Measurements from ENCODE around the gene CENATAC.

DNA sequence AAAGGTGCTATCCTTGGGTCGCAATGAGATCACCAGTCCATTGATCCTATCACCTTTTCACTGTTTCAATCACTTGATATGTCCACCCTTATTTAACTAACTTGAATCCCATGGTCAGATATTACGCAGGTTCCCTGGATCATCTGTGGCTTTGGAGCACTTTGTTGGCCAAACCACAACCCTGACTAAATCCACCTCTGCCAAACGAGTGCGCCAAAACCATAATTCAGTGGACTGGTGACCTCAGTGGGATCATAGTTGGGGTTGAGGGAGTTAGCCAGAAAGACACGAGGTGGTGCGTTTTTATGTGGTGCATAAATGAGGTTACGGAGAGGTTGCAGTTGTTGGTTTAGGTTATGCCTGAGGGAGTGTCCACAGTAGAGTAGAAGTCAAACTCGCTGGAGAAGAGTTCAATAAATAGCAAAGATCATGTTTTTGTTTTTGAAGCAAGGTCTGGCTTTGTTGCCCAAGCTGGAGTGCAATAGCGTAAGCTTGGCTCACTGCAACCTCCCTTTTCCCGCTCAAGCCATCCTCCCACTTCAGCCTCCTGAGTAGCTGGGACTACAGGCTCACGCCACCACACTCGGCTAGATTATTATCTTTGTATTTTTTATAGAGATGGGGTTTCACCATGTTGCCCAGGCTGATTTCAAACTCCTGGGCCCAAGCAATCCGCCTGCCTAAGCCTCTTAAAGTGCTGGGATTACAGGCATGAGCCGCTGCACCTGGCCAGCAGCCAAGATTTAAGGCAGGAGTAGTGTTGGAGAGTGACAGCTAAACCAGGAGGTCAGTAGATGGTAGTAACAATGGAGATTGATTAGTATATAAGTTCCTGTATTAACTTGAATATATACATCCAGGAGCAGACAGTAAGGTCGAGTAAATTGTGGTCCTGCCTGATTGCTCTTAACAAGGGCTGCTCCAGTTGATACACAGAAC, 21.9 kb upstream of the CENATAC start:
- TF ChIP-seq, protein P1, sequence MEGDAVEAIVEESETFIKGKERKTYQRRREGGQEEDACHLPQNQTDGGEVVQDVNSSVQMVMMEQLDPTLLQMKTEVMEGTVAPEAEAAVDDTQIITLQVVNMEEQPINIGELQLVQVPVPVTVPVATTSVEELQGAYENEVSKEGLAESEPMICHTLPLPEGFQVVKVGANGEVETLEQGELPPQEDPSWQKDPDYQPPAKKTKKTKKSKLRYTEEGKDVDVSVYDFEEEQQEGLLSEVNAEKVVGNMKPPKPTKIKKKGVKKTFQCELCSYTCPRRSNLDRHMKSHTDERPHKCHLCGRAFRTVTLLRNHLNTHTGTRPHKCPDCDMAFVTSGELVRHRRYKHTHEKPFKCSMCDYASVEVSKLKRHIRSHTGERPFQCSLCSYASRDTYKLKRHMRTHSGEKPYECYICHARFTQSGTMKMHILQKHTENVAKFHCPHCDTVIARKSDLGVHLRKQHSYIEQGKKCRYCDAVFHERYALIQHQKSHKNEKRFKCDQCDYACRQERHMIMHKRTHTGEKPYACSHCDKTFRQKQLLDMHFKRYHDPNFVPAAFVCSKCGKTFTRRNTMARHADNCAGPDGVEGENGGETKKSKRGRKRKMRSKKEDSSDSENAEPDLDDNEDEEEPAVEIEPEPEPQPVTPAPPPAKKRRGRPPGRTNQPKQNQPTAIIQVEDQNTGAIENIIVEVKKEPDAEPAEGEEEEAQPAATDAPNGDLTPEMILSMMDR (IDR thresholded peaks at IDR 0.05; ENCODE audit: borderline replicate concordance, extremely low read depth, low read length, poor library complexity, severe bottlenecking), result no peak
- TF ChIP-seq EZH2 (IDR thresholded peaks at IDR 0.05; ENCODE audit: borderline replicate concordance, low read depth, low read length, severe bottlenecking), result no peak
